Stimulated activated CD8-positive, alpha-beta memory T cell treated with anti-CD3 and anti-CD28 coated beads, Interleukin-15, amount 100 ng/mL, for 1 hour (primary cell): ENCODE data around the gene CACNA1D.

Source experiments
- DNase-seq: peaks from one replicate; pipeline ENCODE4 v3.0.0-alpha.2; 2020; ENCODE audit warnings: low read depth

CACNA1D gene

DNA sequence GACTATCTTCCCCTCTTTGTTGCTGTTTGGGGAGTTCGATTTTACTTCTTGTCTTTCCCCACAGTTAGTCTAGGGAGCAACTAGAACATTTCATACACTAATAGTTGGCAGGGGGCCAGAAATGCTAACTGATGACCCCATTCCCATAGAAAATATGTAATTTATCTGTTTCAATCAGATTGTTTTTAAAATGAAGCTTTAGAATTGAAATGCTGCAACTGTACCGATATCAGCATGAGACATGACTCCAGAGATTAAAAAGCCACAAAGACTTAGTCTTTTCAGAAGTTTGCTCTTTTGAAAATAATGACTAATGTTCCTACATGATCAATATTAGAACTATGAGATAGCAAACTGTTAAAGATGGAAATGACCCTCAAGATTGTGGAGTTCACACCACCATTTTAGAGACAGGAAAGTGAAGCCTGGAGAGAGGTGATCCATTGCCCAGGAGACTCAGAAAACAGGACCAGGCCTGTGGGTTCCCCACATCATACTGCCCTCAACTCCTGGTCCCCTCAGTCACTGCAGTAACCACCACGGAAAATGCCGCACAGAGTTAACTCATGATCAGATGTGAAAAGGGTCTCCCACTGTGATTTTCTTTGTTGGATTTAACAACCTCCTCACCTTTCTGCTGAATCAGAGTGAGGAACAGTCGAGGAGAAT is 221.5 kb downstream of the CACNA1D start:
- no peak for DNase-seq

DNA sequence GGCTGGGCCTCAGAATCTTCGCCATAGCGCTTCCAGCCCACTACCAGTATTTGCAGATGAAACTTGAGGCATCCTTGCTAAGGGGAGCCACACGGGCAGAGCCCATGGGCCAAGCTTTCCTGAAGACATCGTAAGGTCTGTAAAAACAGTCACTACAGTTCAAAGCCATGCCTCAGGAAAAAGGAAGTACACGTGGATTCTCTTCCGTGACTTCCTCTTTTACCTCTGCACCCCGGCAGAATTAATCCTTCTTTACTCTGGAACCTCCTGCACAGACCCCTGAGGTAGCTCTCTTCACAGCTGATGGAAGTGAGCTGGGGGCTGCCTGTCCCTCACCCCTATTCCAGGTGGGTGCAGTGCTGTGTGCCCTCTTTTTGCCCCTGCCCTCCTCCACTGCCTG is 222.6 kb downstream of the CACNA1D start:
- DNase-seq = no peak

DNA sequence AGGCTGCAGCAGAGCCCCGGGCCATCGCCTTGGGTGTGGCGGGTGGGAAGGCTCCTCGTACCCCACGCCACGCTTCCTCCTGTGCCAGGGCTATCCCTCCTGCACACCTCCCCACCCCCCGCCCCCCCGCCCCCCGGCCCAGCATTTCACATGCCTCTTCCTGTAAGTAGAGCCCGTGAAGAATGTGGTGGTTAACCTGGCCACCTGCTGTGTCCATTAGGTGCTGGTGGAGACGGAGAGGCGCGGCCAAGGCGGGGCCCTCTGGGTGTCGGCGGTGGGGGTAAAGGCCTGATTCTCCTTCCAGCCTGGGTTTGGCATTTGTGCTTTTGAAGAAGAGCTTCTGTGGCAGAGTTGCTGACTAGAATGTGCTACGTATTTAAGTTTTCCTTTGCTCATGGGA is 224.1 kb downstream of the CACNA1D start:
- DNase-seq = no peak

DNA sequence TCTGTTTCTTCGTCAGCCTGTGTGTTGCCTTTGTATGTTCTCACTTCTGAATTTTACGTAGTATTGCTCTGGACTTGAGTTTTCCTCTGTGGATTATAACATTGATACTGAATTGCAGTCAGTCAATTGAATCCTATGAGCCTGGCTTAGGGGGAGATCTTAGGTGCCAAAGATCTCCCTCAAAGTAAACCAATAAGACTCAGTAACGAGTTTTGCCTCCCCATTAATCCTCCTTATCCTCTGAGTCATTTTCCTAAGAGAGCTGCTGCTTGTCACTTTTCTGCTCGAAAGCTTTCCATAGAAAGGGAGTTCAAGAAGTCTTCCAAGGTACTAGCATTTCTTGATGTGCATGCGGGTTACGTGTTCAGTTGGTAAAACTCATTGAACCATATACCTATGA is 225.4 kb downstream of the CACNA1D start:
- DNase-seq = no peak

DNA sequence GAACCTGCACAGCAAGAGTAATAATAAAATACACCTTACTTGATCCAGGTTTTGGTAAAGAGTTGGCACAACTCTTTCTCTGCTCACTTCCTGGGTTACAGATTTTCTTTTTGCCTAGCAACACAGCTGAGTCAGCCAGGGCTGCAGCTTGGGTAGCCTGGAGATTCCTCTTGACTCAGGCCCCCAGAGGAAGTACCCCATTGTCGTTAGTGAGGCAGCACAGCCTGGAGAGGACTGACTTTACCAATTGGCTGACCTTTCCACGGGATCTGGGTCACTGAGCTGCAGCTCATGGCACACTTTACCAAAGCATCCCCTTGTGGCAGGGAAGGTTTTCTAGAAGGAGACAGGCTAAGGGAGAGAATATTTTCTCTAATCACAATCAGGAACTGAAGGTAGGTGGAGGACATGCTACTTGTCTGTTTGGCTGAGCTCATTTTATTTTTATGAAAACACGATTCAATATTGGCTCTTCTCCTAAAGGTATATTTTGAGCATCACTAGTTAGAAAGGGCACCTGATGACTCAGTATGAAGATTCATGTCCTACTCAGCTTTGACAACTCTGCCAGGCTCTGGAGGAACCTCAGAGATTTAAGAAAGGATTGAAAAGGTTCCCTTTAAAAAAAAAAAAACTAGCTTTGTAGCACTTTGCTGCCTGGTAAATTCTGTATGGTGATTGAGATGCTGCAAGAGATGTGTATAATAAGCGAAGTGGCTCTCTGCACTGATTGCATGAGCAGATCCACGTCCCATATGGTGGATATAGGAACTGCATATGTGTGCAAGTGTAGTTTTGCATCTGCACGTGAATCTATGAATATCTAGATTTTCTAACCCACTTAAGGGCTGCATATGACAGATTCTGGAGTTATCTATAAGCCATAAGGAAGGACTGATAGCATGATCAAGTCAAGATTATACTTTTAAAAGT is 227.0 kb downstream of the CACNA1D start:
- no peak for DNase-seq

DNA sequence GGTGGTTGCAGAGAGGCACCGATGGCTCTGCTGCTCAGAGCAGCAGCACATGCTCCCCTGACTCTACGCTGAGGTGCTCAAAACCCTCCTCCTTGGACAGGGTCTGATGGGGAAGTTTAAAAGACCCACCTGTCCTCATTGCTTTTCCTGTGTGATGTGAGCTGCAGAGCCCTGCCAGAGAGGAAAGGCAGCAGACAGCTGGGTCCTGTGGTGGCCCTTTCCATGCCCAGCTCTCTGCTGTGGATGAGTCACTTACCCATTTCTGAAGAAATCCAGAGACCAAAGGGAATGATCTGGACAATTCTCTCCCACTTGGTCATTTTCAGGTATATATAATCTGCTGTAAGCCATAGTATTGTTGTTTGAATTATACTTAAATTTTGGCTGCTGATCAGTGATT is 230.2 kb downstream of the CACNA1D start:
- DNase-seq = no peak

DNA sequence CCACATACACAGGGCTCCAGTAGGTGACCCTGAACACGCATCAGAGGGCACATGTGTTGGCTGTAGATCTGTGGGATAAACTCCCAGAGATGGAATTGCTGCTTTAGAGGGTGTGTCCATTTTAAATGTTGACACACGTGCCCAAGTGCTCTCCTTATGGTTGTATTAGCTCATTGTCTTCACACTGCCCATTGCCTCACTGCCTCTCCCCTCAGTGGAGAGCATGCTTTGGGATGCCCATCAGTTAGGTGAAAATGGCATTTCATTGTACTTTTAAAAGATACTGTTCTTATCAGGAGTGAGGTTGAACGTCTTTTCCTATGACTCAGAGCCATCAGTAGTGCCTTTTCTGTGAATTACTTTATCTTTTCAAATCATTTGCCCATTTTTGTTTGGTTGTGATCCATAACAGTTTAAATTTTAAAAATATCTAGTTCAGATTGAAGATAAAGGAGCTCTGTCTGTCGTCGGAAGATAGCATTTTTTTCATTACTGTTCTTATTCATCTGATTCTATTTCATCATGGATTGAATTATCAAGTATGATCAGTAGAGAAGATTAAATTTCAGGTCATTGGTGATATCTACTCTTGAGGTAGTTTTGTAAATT is 231.1 kb downstream of the CACNA1D start:
- no peak for DNase-seq

DNA sequence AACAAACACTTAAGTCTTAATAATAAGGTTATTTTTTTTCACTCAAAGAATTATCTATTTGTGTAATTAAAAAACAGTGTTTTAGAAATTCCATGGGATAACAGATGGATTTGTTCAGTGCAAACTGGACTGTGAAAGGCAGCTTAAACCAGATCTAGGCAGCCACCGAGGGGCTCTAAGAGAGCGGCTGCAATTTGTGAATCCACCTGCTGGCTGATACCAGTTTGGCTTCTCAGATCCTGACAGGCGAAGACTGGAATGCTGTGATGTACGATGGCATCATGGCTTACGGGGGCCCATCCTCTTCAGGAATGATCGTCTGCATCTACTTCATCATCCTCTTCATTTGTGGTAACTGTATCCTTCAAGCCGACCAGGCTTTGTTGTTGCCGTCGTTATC is 232.2 kb downstream of the CACNA1D start:
- DNase-seq = no peak

DNA sequence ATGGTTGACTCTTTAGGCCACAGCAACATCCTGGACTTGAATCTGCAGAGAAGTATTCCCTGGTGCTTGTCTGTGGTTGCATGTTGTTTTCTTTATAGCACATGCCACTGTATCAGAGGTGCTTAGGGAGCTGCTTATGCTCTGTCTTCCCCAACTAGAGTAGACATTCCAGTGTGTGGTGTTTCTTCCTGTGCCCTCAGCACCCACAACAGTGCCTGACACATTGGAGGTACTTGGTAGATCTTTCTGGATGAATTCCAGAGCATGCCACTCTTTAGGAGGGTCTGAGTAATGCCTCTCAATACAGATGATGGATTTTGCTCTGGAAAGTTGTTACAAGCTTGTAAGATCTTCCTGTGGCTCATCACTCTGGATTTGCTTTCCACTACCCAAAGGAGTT is 234.2 kb downstream of the CACNA1D start:
- DNase-seq = no peak

DNA sequence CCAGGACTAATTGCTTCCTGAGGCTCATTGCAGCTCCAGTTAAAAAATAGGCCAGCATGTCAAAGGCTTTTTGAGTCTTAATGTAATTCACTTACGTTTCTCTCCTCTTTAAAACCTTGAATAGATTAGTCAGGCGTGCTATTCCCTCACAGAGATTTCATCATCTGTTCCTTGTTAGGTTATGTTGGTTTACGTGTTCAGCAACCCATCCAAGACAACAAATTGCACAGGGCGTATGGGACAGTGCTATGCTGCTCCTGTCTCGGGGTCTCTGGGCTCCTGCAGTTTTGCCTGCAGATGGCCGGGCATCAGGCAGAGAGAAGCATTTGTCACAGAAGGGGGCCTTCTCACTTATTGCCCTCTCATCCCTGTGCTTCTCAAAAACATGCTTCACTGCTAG is 234.7 kb downstream of the CACNA1D start:
- no peak for DNase-seq

DNA sequence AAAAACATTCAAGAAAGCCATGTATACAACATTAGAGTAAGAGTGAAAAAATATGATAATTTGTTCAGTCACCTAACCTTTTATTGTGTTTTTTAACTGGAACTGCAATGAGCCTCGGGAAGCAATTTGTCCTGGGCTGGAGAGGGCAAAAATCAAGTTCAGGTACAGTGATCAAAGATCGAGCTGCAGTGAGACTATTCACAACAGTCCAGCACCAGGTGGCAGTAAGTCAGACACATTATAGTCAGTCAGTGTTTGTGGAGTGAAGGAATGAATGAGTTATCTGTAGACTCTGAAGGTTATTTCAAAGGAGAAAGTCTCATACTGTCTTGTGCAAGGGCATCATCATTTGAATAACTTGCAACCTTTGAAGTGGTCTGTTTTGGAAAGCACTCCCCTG is 235.2 kb downstream of the CACNA1D start:
- no peak for DNase-seq

DNA sequence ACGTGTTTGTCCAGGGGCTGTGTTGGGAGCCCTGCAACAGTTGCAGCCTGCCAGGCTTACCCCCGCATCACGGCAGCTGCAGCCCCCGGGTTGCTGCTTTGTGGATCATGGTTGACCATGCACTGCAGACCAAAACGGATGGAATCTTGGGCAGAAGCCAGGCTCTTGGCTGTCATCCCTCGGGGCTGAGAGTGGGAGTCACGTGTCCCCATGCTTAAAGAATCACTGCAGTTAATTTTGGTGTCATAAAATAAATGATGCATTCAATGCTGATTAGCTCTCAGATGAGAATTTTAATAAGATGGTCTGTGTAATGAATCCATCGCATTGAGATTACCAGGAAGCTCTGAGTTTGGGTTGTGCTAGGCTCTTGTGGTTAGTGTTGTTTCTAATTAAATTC is 236.2 kb downstream of the CACNA1D start:
- no peak for DNase-seq

DNA sequence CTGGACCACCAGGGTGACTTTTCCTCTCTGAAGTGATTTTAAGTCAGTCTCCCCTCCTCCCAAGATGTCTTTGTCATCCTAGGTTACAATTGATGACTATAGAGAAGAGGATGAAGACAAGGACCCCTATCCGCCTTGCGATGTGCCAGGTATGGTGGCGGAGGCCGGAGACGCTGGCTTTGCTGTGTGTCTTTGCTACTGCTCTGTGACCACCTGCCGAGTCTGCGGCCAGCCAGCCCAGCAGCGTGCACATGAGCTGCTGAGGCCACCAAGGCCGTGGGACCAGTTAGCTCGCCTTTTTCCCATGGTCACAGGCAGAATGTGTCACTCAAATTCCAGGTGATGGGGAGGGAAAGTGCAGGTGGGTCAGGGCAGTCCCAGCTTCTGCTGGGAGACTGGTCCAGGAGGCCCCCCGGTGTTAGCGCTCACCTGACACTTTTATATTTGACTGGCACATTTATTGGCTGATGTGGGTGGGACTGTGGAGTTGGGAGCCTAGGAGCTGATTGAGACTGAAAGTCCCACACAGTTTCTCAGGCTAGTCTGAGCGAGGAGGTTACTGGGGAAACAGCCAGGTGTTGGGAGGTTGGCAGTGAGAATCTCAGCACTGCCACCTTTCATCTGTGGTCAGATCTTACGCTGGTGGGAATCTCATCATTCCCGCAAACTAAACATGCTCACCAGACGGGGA is 237.7 kb downstream of the CACNA1D start:
- no peak for DNase-seq

DNA sequence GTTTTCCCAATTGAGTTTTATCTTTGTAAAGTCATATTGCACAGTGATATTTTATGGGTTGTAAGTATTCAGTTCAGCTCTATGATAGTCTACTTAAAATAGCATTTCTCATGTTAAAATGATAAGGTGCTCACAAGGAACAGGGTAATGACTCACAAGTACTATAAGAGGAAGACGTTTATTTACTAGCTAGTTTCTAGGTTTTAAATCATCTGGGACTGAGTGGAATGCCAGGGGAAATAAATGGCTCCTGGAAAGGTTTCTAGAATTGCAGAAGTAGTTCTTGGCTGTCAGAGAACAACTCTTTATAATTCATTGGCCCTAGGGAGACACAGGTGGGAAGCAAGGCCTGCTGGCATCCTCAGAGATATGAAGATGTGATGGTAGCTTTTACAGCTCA is 239.0 kb downstream of the CACNA1D start:
- no peak for DNase-seq

DNA sequence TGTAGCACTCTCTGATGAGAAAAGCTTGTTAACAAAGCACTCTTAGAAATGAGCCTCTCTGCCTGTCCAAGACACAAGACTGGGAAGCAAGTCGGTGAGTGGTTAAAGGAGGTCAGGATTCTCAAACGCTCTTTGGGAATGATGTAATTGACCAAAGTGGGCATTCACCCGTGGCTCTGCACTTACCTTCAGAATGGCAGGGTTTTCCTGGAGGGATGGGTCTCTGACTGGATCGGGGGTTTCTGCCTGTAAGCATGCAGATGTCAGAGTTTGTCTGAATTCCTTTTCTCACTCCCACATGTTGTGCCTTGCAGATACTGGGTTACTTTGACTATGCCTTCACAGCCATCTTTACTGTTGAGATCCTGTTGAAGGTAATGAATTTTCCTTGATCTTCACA is 245.6 kb downstream of the CACNA1D start:
- no peak for DNase-seq

DNA sequence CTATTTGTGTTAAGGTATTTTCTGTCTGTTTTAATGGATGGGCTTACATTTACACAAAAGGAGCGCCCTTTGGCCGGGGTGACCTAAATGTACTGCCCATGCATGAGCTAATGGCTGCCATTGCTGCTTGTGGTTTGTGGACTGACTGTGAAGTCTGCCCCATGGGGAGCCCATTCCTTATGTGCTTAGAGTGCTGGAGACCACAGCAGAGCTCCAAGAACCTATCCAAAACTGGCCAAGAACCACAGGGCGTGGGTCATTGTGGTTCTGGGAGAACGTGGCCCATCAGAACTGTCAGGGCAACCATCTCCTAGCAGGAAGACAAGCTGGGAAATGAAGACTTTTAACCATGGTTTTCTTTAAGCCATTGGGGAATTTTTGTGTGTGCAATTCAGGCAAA is 246.5 kb downstream of the CACNA1D start:
- no peak for DNase-seq

DNA sequence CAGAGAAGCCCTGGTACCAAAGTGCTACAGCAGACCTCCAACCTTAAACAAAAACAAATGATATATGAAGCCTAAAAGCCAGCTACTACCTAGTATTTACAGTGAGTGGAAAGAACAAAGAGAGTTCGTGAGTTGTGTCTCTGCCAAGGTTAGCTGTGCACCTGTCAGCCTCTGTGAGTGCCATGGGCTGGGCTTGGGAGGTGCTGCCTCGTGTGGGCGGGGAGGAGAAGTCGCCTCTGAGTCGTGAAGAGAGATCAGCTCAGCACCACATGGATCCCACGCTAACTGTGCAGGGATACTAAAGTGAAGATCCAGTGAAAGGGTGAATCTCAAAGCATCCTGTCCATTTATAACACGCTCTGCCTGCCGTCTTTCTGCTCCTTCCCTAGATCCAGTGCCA is 249.9 kb downstream of the CACNA1D start:
- DNase-seq = no peak

DNA sequence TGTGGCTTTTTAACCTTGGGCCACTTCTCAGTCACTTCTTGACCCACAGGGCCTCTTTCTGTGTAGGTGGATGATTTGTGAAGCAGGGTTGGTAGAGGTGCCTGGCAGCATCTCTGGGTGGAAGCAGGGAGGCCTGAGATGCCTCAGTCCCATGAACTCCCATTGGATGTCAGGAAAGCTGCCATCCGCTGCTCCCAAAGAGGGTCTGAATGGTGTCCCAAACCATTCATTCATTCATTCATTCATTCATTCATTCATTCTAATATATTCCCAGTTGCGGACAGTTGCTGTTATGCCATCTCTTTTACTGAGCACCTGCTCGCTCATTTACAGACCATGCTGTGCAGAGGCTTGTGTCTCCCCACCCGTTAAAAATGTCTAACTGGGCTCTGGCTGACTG is 253.1 kb downstream of the CACNA1D start:
- DNase-seq = no peak

DNA sequence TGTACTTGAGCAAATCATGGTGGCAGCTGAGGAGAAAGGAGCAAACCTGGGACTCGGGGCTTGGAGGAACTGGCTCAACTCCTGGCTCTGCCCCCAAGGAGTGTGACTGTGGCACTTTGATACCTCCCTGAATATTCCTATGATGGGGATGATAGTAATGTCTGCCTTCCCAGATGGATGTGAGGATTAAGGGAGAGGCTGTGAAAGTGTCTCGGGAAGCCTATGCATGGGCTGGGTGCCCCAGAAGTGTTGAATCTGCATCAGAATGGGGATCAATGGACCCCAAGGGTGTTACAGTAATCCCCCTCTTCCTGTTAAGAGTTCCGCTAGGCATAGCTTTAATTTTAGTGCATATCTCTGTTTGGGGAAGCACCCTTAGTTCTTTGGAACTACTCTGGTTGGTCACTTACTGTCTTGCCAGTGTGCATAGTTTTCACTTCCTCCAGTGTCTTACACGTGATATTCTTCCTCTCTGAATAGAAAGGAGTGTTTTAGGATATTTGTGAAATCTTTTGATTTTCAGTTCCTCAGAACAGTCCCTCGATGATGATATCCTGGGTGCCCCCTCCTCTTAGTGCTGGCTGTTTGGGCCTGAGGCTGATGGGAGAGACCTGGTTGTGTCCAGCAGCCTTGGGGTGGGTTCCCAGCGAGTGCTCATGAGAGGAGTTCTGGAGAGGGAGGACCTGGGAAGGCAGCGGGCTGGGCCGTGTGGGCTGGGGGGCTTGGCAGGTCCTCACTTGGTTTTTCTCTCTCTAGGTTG is 254.3 kb downstream of the CACNA1D start:
- no peak for DNase-seq

DNA sequence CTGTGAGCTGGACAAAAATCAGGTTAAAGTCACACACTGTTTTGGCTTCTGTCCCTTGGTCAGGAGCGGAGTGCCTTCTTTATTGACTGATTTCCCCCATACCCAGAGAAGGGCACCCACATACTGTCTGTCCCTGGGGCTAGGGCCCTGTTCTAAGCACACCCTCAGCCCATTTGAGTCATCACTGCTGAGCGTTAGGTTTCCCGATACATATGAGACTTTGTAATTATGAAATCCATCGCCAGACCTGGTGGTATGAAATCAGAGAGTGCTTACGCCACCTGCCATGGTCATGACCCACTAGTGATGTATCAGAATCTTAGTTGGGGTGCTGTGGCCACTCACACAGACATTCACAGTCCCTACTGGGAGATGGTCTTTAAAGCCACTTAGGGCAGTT is 255.0 kb downstream of the CACNA1D start:
- DNase-seq = no peak

DNA sequence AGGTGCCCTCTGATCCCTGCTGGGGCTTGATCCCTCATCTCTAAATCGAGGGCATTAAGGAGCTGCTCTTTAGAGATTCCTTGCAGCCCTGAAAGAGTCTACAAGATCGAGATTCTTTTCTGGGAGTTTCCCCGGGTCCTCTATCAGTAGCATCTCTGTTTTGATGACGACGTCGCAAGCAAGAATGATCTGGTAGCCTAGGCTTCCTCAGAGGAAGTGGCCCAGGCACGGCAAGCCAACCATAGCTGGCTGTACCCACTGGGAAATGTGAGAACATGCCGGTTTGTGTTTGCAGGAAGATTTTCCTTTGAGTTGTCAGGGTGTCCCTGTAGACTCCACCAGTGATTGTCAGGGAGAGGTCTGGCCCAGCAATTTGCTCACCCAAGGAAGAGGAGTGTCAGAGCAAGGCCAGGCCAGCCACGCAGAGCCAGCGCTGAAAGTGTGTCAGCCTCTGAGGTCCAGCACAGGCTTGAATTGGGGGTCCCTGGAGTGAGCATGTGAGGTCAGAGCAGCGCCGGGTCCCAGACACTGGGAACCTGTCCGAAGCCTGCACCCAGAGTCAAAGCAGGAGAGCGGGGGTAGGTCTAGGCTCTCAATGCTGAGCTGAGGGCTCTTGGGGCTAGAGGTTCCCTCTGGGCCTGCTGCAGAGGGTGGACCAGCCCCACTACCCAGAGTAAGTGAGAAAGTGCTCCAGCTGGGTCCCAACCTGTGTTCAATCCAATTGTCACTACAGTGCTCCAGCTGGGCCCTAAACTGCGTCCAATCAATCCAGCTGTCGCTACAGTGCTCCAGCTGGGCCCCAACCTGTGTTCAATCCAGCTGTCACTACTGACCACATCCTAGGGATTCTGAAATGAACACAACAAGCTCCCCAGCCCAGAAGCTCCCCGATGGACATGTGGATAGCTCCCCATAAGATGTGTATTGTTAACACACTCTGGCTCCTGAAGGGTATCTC is 256.1 kb downstream of the CACNA1D start:
- DNase-seq = no peak
